Testis (tissue), 2 donors: ENCODE data around the gene TNS1.

Experiments used
- POLR2A ChIP-seq: fragments of 450-650 bp; IDR thresholded peaks from one replicate; pipeline ENCODE4 v1.6.1; 2017; ENCODE audit warnings: antibody characterized with exemption, mild to moderate bottlenecking, moderate library complexity
- TF ChIP-seq, protein P1 (sequence below), 3 experiments: fragments of 450-650 bp in 2 of 3; fragments of 200-600 bp in 1 of 3; sonication (generic) in 1 of 3; IDR thresholded peaks; one replicate each; pipeline ENCODE4 v1.5.1; 2016 to 2019; ENCODE audit warnings: antibody characterized with exemption in 3 of 3, mild to moderate bottlenecking in 2 of 3, moderate library complexity in 1 of 3

DNA sequence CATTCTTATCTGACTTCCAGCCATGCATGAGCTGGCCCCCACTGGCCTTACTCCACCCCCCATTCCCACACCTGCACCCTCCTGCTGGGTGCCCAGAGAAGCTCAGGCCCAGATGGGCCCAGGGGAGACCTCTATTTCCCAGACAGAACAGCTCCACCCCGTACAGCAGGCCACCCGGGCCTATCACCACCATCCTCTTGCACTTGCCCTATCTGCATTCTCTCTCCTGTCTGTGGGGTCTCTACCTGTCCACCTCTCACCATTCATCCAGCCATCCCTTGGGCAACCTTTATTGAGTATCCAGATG, 25.3 kb upstream of the TNS1 start:
- TF ChIP-seq, protein P1, sequence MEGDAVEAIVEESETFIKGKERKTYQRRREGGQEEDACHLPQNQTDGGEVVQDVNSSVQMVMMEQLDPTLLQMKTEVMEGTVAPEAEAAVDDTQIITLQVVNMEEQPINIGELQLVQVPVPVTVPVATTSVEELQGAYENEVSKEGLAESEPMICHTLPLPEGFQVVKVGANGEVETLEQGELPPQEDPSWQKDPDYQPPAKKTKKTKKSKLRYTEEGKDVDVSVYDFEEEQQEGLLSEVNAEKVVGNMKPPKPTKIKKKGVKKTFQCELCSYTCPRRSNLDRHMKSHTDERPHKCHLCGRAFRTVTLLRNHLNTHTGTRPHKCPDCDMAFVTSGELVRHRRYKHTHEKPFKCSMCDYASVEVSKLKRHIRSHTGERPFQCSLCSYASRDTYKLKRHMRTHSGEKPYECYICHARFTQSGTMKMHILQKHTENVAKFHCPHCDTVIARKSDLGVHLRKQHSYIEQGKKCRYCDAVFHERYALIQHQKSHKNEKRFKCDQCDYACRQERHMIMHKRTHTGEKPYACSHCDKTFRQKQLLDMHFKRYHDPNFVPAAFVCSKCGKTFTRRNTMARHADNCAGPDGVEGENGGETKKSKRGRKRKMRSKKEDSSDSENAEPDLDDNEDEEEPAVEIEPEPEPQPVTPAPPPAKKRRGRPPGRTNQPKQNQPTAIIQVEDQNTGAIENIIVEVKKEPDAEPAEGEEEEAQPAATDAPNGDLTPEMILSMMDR (IDR thresholded peaks at IDR 0.05), result no peak
- no peak for TF ChIP-seq POLR2A
